Vagina (tissue), 2 donors: ENCODE results near the gene LTBP2.

Experiments
- CTCF ChIP-seq, 3 experiments: fragments of 450-650 bp in 2 of 3; fragments of 200-600 bp in 1 of 3; sonication (generic) in 1 of 3; IDR thresholded peaks; one replicate each; pipeline ENCODE4 v1.5.1; 2017 to 2019; ENCODE audit warnings: antibody characterized with exemption in 3 of 3, mild to moderate bottlenecking in 2 of 3, moderate library complexity in 2 of 3
- POLR2A ChIP-seq, 2 donors: fragments of 450-650 bp; IDR thresholded peaks; one replicate each; pipeline ENCODE4 v1.6.1; 2017; ENCODE audit warnings: antibody characterized with exemption in 2 of 2, mild to moderate bottlenecking in 2 of 2, moderate library complexity in 2 of 2
- POLR2AphosphoS5 ChIP-seq, 2 donors: sonication (generic); formaldehyde crosslinking; IDR thresholded peaks; one replicate each; pipeline ENCODE4 v1.9.0; 2017; ENCODE audit warnings: antibody characterized with exemption in 2 of 2, mild to moderate bottlenecking in 2 of 2, low read depth in 1 of 2; ENCODE audit not compliant: insufficient read depth in 1 of 2

DNA sequence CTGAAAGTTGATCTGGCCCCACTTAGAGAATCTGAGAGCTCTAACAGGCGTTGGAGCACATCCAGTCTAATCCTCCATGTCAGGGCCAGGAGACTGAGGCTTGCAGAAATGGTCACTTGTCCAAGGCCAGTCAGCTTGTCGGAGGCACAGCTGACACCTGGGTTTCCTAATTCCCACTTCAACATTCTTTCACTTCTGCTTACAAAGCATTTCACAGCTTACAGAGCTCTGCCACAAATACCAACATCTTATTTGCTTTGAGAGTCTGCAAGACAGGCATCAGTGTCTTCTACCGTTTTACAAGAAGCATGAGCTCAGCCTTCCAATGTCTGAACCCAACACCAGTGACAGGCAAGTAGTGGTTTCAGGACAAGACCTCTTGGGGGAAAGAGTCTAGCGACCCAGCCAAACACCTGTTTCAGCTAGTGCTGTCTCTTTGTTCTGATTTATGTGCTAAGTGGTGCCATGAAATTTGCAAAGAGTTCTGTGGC is 86.6 kb downstream of the LTBP2 start:
- TF ChIP-seq POLR2A (IDR thresholded peaks at IDR 0.05) (no peak), POLR2AphosphoS5 (IDR thresholded peaks at IDR 0.05; ENCODE audit: insufficient read depth in 1 of 2, low read depth in 1 of 2) (no peak), CTCF (IDR thresholded peaks at IDR 0.05) (no peak)
